WTC11 (cell line): Measurements from ENCODE around the gene SHROOM2. TPM values are rescaled to one million over a fixed set of nuclear protein-coding genes. Genes with fewer than 3 reads are reported as not detected.

Source experiments
- ATAC-seq: fragments of 200-7000 bp; cut with Tn5 transposase; 2 replicates; pipeline ENCODE4 v1.10.0; 2021; ENCODE audit warnings: mild to moderate bottlenecking, moderate library complexity
- CTCF ChIA-PET: fragments of 300-600 bp; sonication (Branson Sonifier 250); formaldehyde crosslinking; loops from one replicate; lab custom pipeline; 2021; ENCODE audit warnings: antibody characterized with exemption; lab: Charles Lee
- POLR2A ChIA-PET: fragments of 350-600 bp; sonication (Branson Sonifier 250); formaldehyde crosslinking; loops from one replicate; lab custom pipeline; 2021; ENCODE audit warnings: antibody characterized with exemption; lab: Charles Lee
- DNase-seq: peaks from one replicate; pipeline ENCODE4 v3.0.0; 2021; ENCODE audit warnings: low spot score
- H3K27ac Mint-ChIP-seq: 2 replicates; pipeline ENCODE4 v1.8.0; 2021; ENCODE audit warnings: mixed read lengths
- H3K27me3 Mint-ChIP-seq: 2 replicates; pipeline ENCODE4 v1.8.0; 2021; ENCODE audit warnings: low read depth, mild to moderate bottlenecking, moderate library complexity, mixed read lengths
- H3K36me3 Mint-ChIP-seq: 2 replicates; pipeline ENCODE4 v1.8.0; 2021; ENCODE audit warnings: mixed read lengths
- H3K4me1 Mint-ChIP-seq: 2 replicates; pipeline ENCODE4 v1.8.0; 2022; ENCODE audit warnings: mixed read lengths
- H3K4me3 Mint-ChIP-seq: 2 replicates; pipeline ENCODE4 v1.8.0; 2021; ENCODE audit warnings: mild to moderate bottlenecking, moderate library complexity, mixed read lengths
- H3K9me3 Mint-ChIP-seq: 2 replicates; pipeline ENCODE4 v1.8.0; 2021; ENCODE audit warnings: mixed read lengths
- AR ChIP-seq: fragments of 250-450 bp; sonication (Bioruptor Pico); IDR thresholded peaks from 2 replicates; pipeline ENCODE4 v1.9.0; 2021; ENCODE audit warnings: mild to moderate bottlenecking
- ATF1 ChIP-seq: sonication (generic); formaldehyde crosslinking; IDR thresholded peaks from 2 replicates; pipeline ENCODE4 v1.8.1; 2023; ENCODE audit warnings: mild to moderate bottlenecking, moderate library complexity, missing genetic modification reagents
- ATF3 ChIP-seq: sonication (generic); formaldehyde crosslinking; conservative IDR thresholded peaks from 2 replicates; pipeline ENCODE4 v1.8.1; 2022; ENCODE audit warnings: mild to moderate bottlenecking, missing genetic modification reagents
- CREB1 ChIP-seq: sonication (generic); formaldehyde crosslinking; IDR thresholded peaks from 2 replicates; pipeline ENCODE4 v1.8.0; 2023; ENCODE audit warnings: mild to moderate bottlenecking, missing genetic modification reagents
- CREM ChIP-seq: sonication (generic); formaldehyde crosslinking; IDR thresholded peaks from 2 replicates; pipeline ENCODE4 v1.8.1; 2022; ENCODE audit warnings: mild to moderate bottlenecking, missing genetic modification reagents, moderate library complexity
- ESRRA ChIP-seq: sonication (generic); formaldehyde crosslinking; IDR thresholded peaks from 2 replicates; pipeline ENCODE4 v1.8.1; 2022; ENCODE audit warnings: mild to moderate bottlenecking, missing genetic modification reagents, borderline replicate concordance
- HMGXB4 ChIP-seq: sonication (generic); formaldehyde crosslinking; IDR thresholded peaks from 2 replicates; pipeline ENCODE4 v1.8.1; 2023; ENCODE audit warnings: mild to moderate bottlenecking, moderate library complexity, missing genetic modification reagents
- MAX ChIP-seq: sonication (generic); formaldehyde crosslinking; IDR thresholded peaks from 2 replicates; pipeline ENCODE4 v1.8.0; 2022; ENCODE audit warnings: mild to moderate bottlenecking, missing genetic modification reagents
- PRDM15 ChIP-seq: sonication (generic); formaldehyde crosslinking; IDR thresholded peaks from 2 replicates; pipeline ENCODE4 v1.8.0; 2022; ENCODE audit warnings: missing genetic modification reagents
- PRRX2 ChIP-seq: fragments of 250-450 bp; sonication (Bioruptor Pico); IDR thresholded peaks from 2 replicates; pipeline ENCODE4 v1.8.0; 2021; ENCODE audit warnings: mild to moderate bottlenecking
- SMAD4 ChIP-seq: sonication (generic); formaldehyde crosslinking; IDR thresholded peaks from 2 replicates; pipeline ENCODE4 v1.8.0; 2022; ENCODE audit warnings: mild to moderate bottlenecking, missing genetic modification reagents
- SP1 ChIP-seq: sonication (generic); formaldehyde crosslinking; conservative IDR thresholded peaks from 2 replicates; pipeline ENCODE4 v1.8.1; 2022; ENCODE audit warnings: missing genetic modification reagents
- TEAD4 ChIP-seq: sonication (generic); formaldehyde crosslinking; IDR thresholded peaks from 2 replicates; pipeline ENCODE4 v1.8.0; 2022; ENCODE audit warnings: mild to moderate bottlenecking, missing genetic modification reagents
- ZBTB21 ChIP-seq: sonication (generic); formaldehyde crosslinking; IDR thresholded peaks from 2 replicates; pipeline ENCODE4 v1.8.1; 2023; ENCODE audit warnings: mild to moderate bottlenecking, missing genetic modification reagents, borderline replicate concordance
- ZNF416 ChIP-seq: fragments of 250-450 bp; sonication (Bioruptor Pico); IDR thresholded peaks from 2 replicates; pipeline ENCODE4 v1.9.0; 2021; ENCODE audit warnings: mild to moderate bottlenecking, inconsistent platforms
- total RNA-seq: library from RNA; stranded (reverse); gene quantifications from 3 replicates; pipeline ENCODE4 v1.2.3, GENCODE V29; 2021
- TF ChIP-seq, protein P1 (sequence below): sonication (generic); formaldehyde crosslinking; IDR thresholded peaks from 2 replicates; pipeline ENCODE4 v1.8.1; 2022; ENCODE audit warnings: mild to moderate bottlenecking, missing genetic modification reagents, moderate library complexity, borderline replicate concordance
- TF ChIP-seq, protein P2 (sequence below): sonication (generic); formaldehyde crosslinking; conservative IDR thresholded peaks from 2 replicates; pipeline ENCODE4 v1.8.1; 2023; ENCODE audit warnings: mild to moderate bottlenecking, low read depth, missing genetic modification reagents, moderate library complexity
- TF ChIP-seq, protein P3 (sequence below): fragments of 250-450 bp; sonication (Bioruptor Pico); IDR thresholded peaks from 2 replicates; pipeline ENCODE4 v1.8.0; 2021; ENCODE audit warnings: mild to moderate bottlenecking
- TF ChIP-seq, protein P4 (sequence below): sonication (generic); formaldehyde crosslinking; IDR thresholded peaks from 2 replicates; pipeline ENCODE4 v1.8.0; 2023; ENCODE audit warnings: missing genetic modification reagents, mild to moderate bottlenecking, borderline replicate concordance

Gene SHROOM2
- total RNA-seq, 1 experiment from 2014 or later = 14.8 TPM

GRCh38 chrX:9862953-9863352 lies 76.7 kb downstream of the SHROOM2 start:
- no peak for DNase-seq
- H3K27ac Mint-ChIP-seq = no peak overlapping the region
- no peaks in the 10 kb centered on the region for H3K27me3 Mint-ChIP-seq
- no peak overlapping the region for H3K4me3 Mint-ChIP-seq
- ATAC-seq = no peak
- no peaks in the 10 kb centered on the region for H3K9me3 Mint-ChIP-seq
- H3K4me1 Mint-ChIP-seq = peaks cover 34% of the 10 kb centered on the region
- TF ChIP-seq SP1 (CRISPR knock-in tag) (no peak), PRDM15 (CRISPR knock-in tag) (no peak), ESRRA (no peak), CREM (CRISPR knock-in tag) (no peak), CREB1 (CRISPR knock-in tag) (no peak), ATF3 (CRISPR knock-in tag) (no peak), SMAD4 (CRISPR knock-in tag) (no peak), ZBTB21 (CRISPR knock-in tag) (no peak), ZNF416 (CRISPR knock-in tag) (no peak), TEAD4 (CRISPR knock-in tag) (no peak), HMGXB4 (no peak), MAX (no peak), AR (CRISPR knock-in tag) (no peak), PRRX2 (no peak), ATF1 (CRISPR knock-in tag) (no peak)
- TF ChIP-seq, protein P1, sequence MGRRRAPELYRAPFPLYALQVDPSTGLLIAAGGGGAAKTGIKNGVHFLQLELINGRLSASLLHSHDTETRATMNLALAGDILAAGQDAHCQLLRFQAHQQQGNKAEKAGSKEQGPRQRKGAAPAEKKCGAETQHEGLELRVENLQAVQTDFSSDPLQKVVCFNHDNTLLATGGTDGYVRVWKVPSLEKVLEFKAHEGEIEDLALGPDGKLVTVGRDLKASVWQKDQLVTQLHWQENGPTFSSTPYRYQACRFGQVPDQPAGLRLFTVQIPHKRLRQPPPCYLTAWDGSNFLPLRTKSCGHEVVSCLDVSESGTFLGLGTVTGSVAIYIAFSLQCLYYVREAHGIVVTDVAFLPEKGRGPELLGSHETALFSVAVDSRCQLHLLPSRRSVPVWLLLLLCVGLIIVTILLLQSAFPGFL (CRISPR knock-in tag) = no peak
- TF ChIP-seq, protein P2, sequence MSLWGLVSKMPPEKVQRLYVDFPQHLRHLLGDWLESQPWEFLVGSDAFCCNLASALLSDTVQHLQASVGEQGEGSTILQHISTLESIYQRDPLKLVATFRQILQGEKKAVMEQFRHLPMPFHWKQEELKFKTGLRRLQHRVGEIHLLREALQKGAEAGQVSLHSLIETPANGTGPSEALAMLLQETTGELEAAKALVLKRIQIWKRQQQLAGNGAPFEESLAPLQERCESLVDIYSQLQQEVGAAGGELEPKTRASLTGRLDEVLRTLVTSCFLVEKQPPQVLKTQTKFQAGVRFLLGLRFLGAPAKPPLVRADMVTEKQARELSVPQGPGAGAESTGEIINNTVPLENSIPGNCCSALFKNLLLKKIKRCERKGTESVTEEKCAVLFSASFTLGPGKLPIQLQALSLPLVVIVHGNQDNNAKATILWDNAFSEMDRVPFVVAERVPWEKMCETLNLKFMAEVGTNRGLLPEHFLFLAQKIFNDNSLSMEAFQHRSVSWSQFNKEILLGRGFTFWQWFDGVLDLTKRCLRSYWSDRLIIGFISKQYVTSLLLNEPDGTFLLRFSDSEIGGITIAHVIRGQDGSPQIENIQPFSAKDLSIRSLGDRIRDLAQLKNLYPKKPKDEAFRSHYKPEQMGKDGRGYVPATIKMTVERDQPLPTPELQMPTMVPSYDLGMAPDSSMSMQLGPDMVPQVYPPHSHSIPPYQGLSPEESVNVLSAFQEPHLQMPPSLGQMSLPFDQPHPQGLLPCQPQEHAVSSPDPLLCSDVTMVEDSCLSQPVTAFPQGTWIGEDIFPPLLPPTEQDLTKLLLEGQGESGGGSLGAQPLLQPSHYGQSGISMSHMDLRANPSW (CRISPR knock-in tag) = no peak
- TF ChIP-seq, protein P3, sequence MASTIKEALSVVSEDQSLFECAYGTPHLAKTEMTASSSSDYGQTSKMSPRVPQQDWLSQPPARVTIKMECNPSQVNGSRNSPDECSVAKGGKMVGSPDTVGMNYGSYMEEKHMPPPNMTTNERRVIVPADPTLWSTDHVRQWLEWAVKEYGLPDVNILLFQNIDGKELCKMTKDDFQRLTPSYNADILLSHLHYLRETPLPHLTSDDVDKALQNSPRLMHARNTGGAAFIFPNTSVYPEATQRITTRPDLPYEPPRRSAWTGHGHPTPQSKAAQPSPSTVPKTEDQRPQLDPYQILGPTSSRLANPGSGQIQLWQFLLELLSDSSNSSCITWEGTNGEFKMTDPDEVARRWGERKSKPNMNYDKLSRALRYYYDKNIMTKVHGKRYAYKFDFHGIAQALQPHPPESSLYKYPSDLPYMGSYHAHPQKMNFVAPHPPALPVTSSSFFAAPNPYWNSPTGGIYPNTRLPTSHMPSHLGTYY (CRISPR knock-in tag) = no peak
- TF ChIP-seq, protein P4, sequence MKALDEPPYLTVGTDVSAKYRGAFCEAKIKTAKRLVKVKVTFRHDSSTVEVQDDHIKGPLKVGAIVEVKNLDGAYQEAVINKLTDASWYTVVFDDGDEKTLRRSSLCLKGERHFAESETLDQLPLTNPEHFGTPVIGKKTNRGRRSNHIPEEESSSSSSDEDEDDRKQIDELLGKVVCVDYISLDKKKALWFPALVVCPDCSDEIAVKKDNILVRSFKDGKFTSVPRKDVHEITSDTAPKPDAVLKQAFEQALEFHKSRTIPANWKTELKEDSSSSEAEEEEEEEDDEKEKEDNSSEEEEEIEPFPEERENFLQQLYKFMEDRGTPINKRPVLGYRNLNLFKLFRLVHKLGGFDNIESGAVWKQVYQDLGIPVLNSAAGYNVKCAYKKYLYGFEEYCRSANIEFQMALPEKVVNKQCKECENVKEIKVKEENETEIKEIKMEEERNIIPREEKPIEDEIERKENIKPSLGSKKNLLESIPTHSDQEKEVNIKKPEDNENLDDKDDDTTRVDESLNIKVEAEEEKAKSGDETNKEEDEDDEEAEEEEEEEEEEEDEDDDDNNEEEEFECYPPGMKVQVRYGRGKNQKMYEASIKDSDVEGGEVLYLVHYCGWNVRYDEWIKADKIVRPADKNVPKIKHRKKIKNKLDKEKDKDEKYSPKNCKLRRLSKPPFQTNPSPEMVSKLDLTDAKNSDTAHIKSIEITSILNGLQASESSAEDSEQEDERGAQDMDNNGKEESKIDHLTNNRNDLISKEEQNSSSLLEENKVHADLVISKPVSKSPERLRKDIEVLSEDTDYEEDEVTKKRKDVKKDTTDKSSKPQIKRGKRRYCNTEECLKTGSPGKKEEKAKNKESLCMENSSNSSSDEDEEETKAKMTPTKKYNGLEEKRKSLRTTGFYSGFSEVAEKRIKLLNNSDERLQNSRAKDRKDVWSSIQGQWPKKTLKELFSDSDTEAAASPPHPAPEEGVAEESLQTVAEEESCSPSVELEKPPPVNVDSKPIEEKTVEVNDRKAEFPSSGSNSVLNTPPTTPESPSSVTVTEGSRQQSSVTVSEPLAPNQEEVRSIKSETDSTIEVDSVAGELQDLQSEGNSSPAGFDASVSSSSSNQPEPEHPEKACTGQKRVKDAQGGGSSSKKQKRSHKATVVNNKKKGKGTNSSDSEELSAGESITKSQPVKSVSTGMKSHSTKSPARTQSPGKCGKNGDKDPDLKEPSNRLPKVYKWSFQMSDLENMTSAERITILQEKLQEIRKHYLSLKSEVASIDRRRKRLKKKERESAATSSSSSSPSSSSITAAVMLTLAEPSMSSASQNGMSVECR (CRISPR knock-in tag) = no peak
- CTCF ChIA-PET = interaction anchor here (1.4 kb wide), 1 partner anchor 162 kb away, joined by 7 read pairs; no protein-coding TSS in a partner anchor
- no peaks in the 10 kb centered on the region for H3K36me3 Mint-ChIP-seq
- POLR2A ChIA-PET = no interaction called here
